GM19468 (cell line): ENCODE data around the gene SAMM50.

Experiments used
- ATAC-seq: cut with Tn5 transposase; IDR thresholded peaks from one replicate; pipeline ENCODE4 v1.9.1; 2021; ENCODE audit warnings: mild to moderate bottlenecking, moderate library complexity, moderate number of reproducible peaks; ENCODE audit not compliant: unreplicated experiment; ENCODE audit errors: extremely low read depth

SAMM50 gene

DNA sequence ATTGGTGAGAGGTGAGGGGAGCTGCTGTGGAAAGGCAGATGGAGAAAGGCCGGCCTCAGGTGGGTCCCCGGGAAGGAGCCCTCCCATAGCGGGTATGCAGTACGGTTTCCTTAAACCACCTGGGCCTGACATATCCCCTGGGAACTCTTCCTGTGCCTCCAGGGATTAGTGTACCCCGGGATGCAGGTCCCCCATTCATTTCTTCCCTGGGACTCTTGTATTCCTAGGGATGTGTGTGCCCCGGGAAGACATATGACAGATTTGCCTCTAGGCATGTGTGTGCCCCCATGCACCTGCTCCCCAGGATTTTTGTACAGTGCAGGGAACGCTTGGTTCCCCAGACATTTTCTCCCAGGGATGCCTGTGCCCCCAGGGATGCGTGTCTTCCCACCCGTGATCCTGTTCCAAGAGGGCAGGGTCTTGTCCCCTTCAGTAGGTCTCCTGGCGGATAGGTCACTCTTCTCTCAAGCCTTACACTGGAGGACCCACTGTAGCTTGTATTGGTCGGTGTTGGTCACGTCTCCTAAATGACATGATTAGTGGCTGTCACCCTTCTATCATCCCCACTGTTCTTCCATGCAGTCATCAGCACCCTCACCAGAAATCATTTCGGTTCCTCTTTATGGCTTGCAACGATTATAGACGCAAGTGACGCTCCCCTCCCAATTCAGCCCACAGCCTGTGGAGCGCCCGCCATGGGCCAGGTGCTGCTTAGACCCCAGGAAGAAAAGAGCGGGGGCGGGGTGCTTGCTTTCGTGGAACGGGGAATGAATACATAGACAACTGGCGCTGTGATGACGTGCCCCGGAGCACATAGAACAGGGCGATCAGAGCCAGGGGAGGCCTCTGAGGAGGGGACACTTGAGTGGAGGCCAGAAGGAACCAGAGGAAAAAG, 70.2 kb downstream of the SAMM50 start:
- ATAC-seq: no peak

DNA sequence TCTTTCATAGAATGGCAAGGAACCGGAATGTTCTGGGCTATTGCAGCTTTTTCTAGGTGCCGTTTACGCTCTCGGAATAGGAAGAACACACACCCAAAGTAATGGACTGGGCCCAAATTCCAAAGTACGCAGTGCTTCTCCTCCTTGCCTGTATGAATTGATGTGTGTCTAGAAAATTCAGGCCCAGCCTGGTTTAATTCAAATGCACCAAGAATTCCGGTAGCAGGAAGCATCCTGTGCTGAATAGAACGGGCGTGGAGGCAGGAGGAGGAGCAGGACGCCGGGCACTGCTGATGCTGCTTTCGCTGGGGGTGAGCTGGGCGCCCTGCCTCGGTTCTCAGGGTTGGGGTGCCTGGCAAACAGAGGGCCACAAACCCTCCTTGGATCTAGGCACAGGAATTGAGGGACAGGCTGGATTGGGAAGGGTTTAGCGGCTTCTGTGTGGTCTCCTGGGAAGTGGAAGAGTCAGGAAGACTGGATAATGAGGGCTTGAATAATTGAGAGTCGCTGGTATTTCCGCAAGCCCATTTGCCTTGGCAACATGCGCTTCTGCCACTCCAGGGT, 70.9 kb downstream of the SAMM50 start:
- ATAC-seq: no peak

DNA sequence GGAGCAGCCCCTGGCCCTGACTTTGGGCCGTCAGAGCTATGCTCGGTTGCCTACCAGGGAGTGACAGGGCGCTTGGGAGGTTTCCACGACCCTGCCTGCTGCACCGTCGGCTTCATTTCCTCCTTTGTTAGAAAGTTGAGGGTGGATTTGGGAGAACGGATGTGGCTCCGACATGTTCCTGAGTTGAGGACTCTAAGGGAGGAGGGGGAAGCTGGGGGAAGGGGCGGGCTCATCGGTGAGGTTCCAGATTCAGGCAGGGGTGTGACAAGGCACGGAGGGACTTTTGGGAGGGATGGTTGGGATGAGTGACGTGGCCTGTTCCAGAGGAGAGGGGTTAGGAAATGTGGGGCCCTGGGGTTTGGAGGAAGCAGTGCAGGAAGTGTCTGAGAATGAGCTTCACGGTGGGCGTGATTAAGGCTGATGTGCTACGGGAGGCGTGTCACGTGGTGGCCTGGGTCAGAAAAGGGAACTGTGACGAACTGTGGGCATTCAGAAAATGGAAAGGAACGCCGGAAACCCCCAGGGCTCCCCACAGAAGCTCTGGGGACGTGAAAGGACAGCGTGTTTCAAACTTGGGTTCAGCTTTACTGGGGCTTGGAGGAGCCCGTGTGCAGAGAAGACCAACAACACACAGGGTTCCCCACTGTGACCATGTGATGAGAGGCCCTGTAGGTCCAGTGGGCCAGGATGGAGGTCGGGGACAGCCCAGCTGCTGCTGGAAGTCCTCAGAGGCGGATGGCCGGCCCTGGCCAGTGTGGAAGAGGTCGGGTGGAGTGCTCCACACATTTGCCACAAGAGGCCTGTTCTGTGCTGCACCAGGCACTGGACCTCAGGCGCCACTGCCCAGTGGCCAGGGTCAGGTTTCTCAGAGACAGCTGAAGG, 71.6 kb downstream of the SAMM50 start:
- ATAC-seq: peak; percentile 28

DNA sequence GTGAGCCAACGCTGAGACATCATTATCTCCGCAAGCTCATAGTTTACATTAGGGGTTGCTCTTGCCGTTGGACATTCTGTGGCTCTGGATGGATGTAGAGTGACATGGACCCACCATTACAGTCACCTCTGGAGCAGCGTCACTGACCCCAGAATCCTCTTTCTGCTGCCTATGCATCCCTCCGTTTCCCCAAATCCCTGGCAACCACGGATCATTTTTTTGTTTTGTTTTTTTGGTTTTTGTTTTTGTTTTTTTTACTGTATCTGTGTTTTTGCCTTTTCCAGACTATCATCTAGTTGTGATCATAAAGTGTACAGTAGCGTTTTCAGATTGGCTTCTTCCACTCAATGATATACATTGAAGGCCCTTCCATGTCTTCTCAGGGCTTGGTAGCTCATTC, 72.8 kb downstream of the SAMM50 start:
- ATAC-seq: no peak

DNA sequence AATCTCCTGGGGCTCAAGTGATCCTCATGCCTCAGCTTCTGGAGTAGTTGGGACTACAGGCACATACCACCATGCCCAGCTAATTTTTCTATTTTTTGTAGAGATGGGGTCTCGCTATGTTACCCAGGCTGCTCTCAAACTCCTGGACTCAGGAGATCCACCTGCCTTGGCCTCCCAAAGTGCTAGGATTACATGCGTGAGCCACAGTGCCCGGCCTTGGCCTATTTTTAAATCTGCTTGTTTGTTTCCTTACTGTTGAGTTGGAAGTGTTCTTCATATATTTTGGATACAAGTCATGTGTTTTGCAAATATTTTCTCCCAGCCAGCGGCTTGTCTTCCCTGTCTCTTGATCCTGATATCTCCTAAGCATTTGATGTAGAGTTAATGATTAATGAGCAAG, 73.8 kb downstream of the SAMM50 start:
- ATAC-seq: no peak

DNA sequence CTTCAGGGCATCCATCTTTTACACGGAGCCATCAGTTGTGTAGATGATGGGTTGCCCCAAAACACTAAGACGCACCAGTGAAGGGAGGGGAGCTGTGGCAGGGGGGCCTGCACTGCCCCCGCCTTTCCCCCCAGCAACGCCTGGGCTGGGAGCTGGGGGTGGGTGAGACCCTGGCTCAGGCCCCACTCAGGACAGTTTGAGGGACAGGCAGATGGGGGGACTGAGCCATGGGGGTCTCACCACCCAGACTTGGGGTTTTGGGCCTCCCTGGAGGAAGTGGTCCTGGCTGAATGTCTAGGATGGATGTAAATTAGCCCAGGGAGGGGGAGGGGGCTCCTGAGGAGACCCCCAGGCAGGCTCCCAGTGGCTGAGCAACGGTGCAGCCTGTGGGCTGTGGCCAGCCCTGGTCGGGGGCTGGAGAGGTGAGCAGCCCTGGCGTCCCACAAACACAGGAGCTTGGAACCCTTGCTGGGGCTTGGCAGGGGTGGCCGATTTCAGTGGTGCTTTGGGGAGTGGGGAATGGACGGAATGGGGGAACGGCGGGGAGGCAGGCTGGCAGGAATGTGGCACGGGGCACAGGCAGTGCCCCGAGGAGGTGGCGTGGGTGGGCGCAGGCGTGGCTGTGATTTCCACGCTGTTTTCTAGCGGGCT, 74.9 kb downstream of the SAMM50 start:
- ATAC-seq: no peak

DNA sequence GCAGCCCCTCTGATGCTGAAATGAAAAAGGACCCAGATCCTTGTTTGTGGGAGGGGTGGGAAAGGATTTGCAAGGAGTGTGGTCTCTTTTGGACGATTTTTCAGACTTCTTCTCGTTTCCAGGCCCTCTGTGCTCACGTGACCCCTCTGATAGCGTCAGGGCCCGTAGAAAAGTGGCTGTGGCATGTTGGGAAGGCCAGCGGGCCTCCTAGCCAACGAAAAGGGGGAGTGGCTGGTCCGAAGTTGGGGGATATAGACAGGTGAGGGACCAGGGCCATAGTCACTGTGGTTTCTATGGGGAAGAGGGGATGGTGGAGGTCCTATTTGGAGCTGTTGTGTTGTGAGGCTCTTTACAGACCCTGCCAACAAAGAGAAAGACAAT, 75.5 kb downstream of the SAMM50 start:
- no peak for ATAC-seq

DNA sequence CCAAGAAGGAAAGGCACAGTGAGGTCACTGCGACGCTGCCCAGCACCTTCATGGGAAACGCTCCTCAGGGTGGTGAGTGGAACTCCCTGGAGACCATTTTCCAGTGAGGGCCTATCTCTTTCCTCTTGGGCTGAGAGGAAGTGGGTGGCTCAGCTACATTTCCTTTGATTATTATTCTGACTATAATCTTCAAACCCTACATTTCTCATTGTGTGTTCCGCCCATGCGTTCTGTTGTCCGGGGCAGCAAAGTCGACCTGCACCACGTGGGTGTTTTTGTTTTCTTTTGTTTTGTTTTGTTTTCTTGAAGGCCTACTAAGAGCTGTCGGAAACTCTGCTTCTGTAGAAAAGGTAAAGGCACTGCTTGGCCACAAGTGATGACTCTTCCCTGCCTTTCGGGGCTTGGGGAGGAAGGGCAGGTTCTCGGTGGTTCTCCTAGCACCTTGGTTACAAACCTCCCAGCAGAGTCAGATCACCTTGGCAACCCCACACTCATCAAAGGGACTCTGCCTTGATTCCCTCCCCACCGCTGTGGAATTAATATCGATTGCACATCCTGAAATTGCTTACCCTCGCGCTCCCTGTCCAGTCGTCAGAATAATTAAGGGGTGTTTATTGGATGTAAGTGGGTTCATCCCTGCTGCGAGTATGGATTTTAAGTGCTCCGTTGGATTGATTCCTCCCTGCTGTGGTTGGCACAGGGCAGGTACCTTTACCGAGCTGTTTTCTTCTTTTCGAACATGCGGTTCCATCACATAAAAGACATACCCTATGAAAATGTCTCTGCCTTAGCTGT, 76.1 kb downstream of the SAMM50 start:
- ATAC-seq: no peak

DNA sequence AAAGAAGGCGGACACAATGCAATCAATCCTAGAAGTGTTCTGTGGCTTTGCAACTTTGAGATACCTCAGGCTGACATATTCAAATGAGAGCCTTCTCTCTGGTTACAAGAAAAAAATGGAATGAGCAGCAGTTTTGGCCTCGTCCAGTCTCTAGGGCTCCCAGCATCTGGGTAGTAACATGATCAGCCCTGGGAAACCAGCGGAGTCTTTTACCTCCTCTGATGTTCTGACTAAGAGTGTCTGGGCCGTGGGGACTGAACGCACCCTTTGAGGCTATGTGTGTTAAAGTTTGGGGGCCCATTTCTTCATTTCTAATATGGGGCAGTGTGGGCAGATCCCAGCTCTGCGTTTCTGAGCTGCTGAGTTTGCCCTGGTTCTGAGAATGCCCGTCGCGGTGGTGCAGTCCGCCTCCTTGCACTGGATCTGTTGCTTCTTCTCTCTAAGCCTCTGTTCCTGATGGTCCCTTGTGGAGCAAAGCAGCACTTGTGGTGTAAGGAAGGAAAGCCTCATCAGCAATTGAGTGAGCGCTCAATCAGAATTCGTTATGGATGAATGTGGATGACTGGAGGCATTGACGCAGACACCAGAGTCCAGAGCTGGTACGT, 77.0 kb downstream of the SAMM50 start:
- no peak for ATAC-seq

DNA sequence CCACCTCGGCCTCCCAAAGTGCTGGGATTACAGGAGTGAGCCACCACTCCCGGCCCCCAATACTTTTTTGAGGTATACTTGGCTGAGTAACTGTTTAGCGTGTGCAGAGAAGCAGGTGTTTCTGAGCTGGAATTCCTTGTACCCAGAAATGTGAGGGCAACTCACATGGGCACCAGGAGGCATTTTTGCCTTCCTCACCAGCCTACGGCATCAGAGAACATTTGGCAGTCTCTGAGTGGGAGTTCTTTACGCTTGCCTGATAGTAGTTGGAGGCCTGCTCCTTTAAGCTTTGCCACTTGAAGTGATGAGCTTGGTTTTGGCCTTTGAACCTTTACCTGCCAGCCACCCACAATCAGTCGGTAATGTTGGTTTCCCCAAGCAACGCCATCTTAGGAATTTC, 78.0 kb downstream of the SAMM50 start:
- no peak for ATAC-seq

DNA sequence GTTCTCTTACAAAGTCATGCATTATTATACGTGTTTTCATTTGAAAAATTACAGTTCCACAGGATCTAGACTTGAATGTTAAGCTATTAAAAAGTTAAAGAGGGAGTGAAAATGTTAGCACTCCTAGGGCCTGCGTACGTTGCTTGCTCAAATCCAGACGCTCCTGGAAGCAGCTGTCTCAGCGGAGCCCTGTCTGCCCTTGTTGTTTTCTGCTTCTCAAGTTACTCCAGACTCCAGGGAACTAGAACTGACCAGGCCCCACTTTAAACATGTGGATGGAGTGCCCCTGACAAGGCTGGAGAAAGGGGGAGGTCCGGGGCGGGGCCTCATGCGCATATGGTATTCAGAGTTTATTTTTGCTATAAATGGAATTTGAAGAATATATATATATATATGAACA, 78.5 kb downstream of the SAMM50 start:
- ATAC-seq: no peak

DNA sequence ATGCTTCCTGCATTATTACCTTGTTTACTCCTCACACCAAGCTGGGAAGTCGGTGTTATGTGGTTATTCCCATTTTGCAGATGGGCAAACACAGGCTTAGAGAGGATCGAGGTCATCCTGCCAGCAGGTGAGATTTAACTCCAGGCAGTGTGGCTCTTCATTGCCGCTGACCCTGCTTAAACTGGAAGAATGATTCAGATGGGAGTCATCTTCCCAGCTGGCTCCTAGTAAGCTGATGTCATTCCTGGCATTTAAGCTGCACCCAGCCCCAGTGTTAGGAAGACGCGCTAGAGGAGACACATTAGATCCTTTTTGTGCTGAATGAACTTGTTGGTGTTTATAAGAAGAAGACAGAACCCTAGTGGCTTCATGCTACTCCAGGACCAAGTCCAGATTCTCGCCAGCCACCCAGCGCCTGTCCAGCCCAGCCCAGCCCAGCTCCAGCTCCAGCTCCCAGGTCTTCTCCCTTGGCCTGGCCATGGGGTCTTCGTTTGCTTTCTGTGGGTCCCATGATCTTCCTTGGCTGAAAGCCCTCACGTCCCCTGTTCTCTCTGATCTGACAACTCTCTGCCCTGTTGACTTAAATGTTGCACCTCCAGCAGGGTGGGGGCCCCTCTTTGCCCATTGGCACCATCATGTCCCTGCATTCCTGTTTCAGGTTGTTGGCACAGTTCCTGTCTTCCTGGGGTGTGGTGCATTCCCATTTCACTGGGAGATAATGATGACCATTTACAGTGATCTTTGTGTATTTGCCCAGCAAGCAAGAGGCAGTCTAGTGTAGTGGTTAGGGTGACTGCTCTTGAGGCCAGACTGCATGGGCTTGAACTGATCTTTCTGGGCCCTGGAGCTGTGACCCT, 82.5 kb downstream of the SAMM50 start:
- no peak for ATAC-seq

DNA sequence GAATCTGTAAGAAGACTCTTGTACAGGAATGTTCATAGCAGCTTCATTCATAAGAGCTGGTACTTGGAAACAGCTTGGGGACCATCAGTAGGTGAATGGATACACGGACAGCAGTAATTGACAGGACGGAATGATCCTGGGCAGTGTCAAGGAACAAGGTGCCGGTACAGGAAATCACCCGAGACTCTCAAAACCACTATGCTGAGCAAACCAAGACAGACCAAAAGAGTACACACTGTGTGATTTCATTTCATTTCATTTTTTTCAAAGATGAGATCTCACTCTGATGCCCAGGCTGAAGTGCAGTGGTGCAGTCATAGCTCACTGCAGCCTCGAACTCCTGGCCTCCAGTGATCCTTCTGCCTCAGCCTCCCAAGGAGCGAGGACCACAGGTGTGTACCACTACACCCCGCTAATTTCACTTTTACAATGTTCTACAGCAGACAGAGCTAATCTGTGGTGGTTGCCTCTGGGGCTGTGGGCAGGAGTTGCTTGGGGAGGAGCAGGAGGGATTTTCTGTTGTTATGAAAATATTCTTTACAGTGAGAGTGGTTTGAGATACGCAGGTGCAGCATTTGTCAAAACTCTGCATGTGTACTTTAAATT, 84.4 kb downstream of the SAMM50 start:
- no peak for ATAC-seq

DNA sequence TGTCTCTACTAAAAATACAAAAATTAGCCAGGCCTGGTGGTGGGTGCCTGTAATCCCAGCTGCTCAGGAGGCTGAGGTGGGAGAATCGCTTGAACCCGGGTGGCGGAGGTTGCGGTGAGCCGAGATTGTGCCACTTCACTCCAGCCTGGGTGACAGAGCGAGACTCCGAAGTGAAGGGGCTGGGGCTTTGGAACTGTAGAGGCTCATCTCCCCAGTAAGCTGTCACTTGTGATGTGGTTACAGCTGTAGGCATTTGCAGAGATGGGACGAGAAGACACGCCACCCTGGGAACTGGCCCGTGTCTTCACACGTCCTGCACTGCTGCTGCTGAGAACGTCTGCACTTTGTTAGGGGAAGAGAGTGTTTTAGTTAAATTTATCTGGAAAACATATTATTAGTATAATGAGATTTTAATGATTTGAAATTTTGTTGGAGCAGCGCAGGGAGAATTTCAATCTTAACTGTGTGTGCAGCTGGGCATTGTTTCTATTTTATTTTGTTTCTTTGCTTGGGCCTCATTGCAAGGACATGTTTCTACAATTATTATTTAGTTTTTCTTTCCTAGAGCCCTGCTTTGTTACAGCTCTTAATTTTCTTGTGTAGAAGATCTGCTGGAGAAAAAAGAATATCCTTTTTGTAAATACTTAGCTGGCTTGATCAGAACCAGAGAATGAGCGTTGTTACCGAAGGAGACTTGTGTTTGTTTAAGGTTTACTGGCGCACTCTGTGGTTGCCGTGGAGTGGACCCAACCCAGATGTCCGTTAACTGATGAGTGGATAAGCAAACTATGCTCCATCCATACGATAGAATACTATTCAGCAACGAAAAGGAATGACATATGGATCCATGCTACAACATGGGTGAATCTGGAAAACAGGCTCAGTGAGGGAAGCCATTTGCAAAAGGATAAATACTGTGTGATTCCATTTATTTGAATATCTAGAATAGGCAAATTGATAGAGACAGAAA, 87.3 kb downstream of the SAMM50 start:
- no peak for ATAC-seq

DNA sequence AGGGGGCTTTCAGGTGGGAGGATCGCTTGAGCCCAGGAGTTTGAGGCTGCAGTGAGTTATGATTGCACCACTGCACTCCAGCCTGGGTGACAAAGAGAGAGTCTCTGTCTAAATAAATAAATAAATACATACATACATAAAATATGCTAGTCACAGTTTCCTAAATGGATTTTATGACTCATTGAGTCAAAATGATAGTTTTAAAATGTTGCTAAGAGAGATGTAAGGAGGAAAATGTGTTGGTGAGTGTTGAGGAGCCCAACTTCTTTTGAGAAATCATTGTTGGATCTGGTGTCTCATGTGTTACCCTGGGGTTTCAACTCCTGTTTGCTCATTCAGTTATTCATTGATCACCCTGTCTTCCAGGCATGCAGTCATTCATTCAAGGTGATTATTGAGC, 89.9 kb downstream of the SAMM50 start:
- ATAC-seq: no peak
